ENCODE results near the gene PLEKHA5. TPM values are rescaled to one million over a fixed set of nuclear protein-coding genes. Genes with fewer than 3 reads are reported as not detected.

The PLEKHA5 gene
- total and polyA plus RNA-seq, 2 experiments from 2014 or later, result 82.8 to 112 TPM

- no peak for TF ChIP-seq ZNF462 (CRISPR knock-in tag; IDR thresholded peaks at IDR 0.05)
- TF ChIP-seq EZH2 (IDR thresholded peaks at IDR 0.05; ENCODE audit: low read depth, unreplicated experiment), result no peak
- no peak for TF ChIP-seq ZNF331 (CRISPR knock-in tag; IDR thresholded peaks at IDR 0.05; ENCODE audit: low read depth)
- TF ChIP-seq ETS1 (IDR thresholded peaks at IDR 0.05), result no peak
- TF ChIP-seq EZH2phosphoT487 (IDR thresholded peaks at IDR 0.05; ENCODE audit: unreplicated experiment), result no peak
- no peak for TF ChIP-seq JUNB (IDR thresholded peaks at IDR 0.05; ENCODE audit: unreplicated experiment)
- no peak for TF ChIP-seq NANOG (IDR thresholded peaks at IDR 0.05; ENCODE audit: borderline replicate concordance)
- no peak for TF ChIP-seq ZNF114 (CRISPR knock-in tag; IDR thresholded peaks at IDR 0.05)
- TF ChIP-seq STAT1 (IDR thresholded peaks at IDR 0.05; ENCODE audit: unreplicated experiment), result no peak
- no peak for TF ChIP-seq CREB1 (CRISPR knock-in tag; IDR thresholded peaks at IDR 0.05; ENCODE audit: low read depth)
Measured at GRCh38 chr12:19415563-19415962, 286.0 kb downstream of the PLEKHA5 start (continued).

Data from GM23338 (cell line).